GM12878 (cell line): Measurements from ENCODE around the gene NANOS1. TPM values are rescaled to one million over a fixed set of nuclear protein-coding genes. Genes with fewer than 3 reads are reported as not detected.

Experiments used
- BMI1 ChIP-seq: fragments of 450-650 bp; IDR thresholded peaks from 2 replicates; pipeline ENCODE4 v1.6.1; 2016; ENCODE audit warnings: mild to moderate bottlenecking, moderate library complexity, borderline replicate concordance
- CHD2 ChIP-seq: IDR thresholded peaks from 2 replicates; pipeline ENCODE4 v1.6.1; 2011; ENCODE audit warnings: low read depth, low read length, improper control_type of control experiment, borderline replicate concordance
- ETV6 ChIP-seq, 2 experiments: fragments of 450-650 bp in 1 of 2; IDR thresholded peaks in 1 of 2; conservative IDR thresholded peaks in 1 of 2; 2 replicates each; pipeline ENCODE4 v1.6.1; 2014; ENCODE audit warnings: antibody characterized with exemption in 1 of 2, borderline replicate concordance in 1 of 2, low read depth in 1 of 2, mild to moderate bottlenecking in 1 of 2, moderate library complexity in 1 of 2
- HCFC1 ChIP-seq: fragments of 150-350 bp; IDR thresholded peaks from 2 replicates; pipeline ENCODE4 v1.6.1; 2014; ENCODE audit warnings: low read length
- KAT2A ChIP-seq: conservative IDR thresholded peaks from 2 replicates; pipeline ENCODE4 v1.6.1; 2011; ENCODE audit warnings: low read depth, low read length; ENCODE audit not compliant: control insufficient read depth
- LARP7 ChIP-seq: fragments of 450-650 bp; IDR thresholded peaks from 2 replicates; pipeline ENCODE4 v1.6.1; 2017; ENCODE audit warnings: mild to moderate bottlenecking
- MEF2B ChIP-seq: fragments of 450-650 bp; IDR thresholded peaks from 2 replicates; pipeline ENCODE4 v1.6.1; 2018; ENCODE audit warnings: mild to moderate bottlenecking, moderate library complexity; ENCODE audit not compliant: partially characterized antibody, poor library complexity, severe bottlenecking
- MYB ChIP-seq: fragments of 150-350 bp; IDR thresholded peaks from 2 replicates; pipeline ENCODE4 v1.6.1; 2014; ENCODE audit warnings: mild to moderate bottlenecking, low read depth, low read length, borderline replicate concordance
- NR2C1 ChIP-seq: fragments of 450-650 bp; IDR thresholded peaks from 2 replicates; pipeline ENCODE4 v1.6.1; 2017; ENCODE audit warnings: antibody characterized with exemption, mild to moderate bottlenecking, moderate library complexity
- POLR2AphosphoS5 ChIP-seq: IDR thresholded peaks from 2 replicates; pipeline ENCODE4 v1.6.1; 2011; ENCODE audit warnings: mild to moderate bottlenecking, low read length, inconsistent platforms
- RAD51 ChIP-seq: fragments of 450-650 bp; IDR thresholded peaks from 2 replicates; pipeline ENCODE4 v1.6.1; 2016; ENCODE audit warnings: moderate library complexity, mild to moderate bottlenecking, inconsistent platforms
- RFX5 ChIP-seq: IDR thresholded peaks from 2 replicates; pipeline ENCODE4 v1.6.1; 2011; ENCODE audit warnings: low read depth, low read length, improper control_type of control experiment
- SMC3 ChIP-seq: IDR thresholded peaks from 2 replicates; pipeline ENCODE4 v1.6.1; 2011; ENCODE audit warnings: low read length, improper control_type of control experiment, borderline replicate concordance
- SP1 ChIP-seq: IDR thresholded peaks from one replicate; pipeline ENCODE4 v1.6.1; 2011; ENCODE audit warnings: low read depth, low read length
- SRF ChIP-seq, 2 experiments: IDR thresholded peaks; 2 replicates each; pipeline ENCODE4 v1.6.1; 2011; ENCODE audit warnings: low read depth in 2 of 2, low read length in 2 of 2, mild to moderate bottlenecking in 1 of 2, moderate library complexity in 1 of 2
- STAT1 ChIP-seq: fragments of 450-650 bp; conservative IDR thresholded peaks from 2 replicates; pipeline ENCODE4 v1.6.1; 2014; ENCODE audit warnings: antibody characterized with exemption, mild to moderate bottlenecking
- TAF1 ChIP-seq: IDR thresholded peaks from 2 replicates; pipeline ENCODE4 v1.6.1; 2011; ENCODE audit warnings: mild to moderate bottlenecking, low read depth, low read length, borderline replicate concordance
- TARDBP ChIP-seq: IDR thresholded peaks from 2 replicates; pipeline ENCODE4 v1.6.1; 2016; ENCODE audit warnings: borderline replicate concordance
- ZBED1 ChIP-seq: IDR thresholded peaks from 2 replicates; pipeline ENCODE4 v1.6.1; 2016; ENCODE audit warnings: borderline replicate concordance
- ZNF274 ChIP-seq: IDR thresholded peaks from one replicate; pipeline ENCODE4 v1.8.0; 2011; ENCODE audit not compliant: insufficient read length, insufficient read depth
- polyA plus RNA-seq, 11 experiments: library from polyadenylated mRNA; depleted of rRNA in 4 of 11; unstranded in 6 of 11; stranded (reverse) in 5 of 11; fragments of >200 nt; fragmentation: Nextera tagmentation in 4 of 11; fragmentation: Illumina TruSeq in 1 of 11; extraction: Ambion mirVana in 4 of 11; extraction: Trizol in 1 of 11; gene quantifications; 1 replicate in 1 of 11; 2 replicates in 10 of 11; pipeline versions ENCODE4 v1.2.1 to v1.2.3, GENCODE V29; 2011 to 2016; ENCODE audit warnings: inconsistent platforms in 2 of 11, missing spikeins in 2 of 11, low read depth in 1 of 11
- total RNA-seq, 4 experiments: library from RNA; depleted of rRNA in 3 of 4; stranded (reverse); fragments of >200 nt in 3 of 4; fragmentation: Illumina TruSeq in 1 of 4; extraction: Trizol in 1 of 4; gene quantifications; 2 replicates each; pipeline versions ENCODE4 v1.2.1 to v1.2.3, GENCODE V29; 2013 to 2021
- TF ChIP-seq, protein P1 (sequence below): IDR thresholded peaks from 2 replicates; pipeline ENCODE4 v1.6.1; 2012; ENCODE audit warnings: mild to moderate bottlenecking, low read depth, low read length
- TF ChIP-seq, protein P2 (sequence below): fragments of 450-650 bp; IDR thresholded peaks from 2 replicates; pipeline ENCODE4 v1.6.1; 2017; ENCODE audit warnings: low read depth, mild to moderate bottlenecking, moderate library complexity
- TF ChIP-seq, protein P3 (sequence below): IDR thresholded peaks from 2 replicates; pipeline ENCODE4 v1.6.1; 2012; ENCODE audit warnings: low read length, inconsistent platforms
- TF ChIP-seq, protein P4 (sequence below): IDR thresholded peaks from 2 replicates; pipeline ENCODE4 v1.6.1; 2011; ENCODE audit warnings: borderline replicate concordance, low read depth, mild to moderate bottlenecking, moderate library complexity, mixed read lengths, low read length; ENCODE audit not compliant: insufficient read depth; ENCODE audit errors: extremely low read length

Gene NANOS1
- total and polyA plus RNA-seq, 10 of the 15 experiments (the other 5 are each of a cell fraction or from before 2014, with no cell fraction given): 0.03 to 0.55 (median 0.28) TPM; not detected in 2

DNA sequence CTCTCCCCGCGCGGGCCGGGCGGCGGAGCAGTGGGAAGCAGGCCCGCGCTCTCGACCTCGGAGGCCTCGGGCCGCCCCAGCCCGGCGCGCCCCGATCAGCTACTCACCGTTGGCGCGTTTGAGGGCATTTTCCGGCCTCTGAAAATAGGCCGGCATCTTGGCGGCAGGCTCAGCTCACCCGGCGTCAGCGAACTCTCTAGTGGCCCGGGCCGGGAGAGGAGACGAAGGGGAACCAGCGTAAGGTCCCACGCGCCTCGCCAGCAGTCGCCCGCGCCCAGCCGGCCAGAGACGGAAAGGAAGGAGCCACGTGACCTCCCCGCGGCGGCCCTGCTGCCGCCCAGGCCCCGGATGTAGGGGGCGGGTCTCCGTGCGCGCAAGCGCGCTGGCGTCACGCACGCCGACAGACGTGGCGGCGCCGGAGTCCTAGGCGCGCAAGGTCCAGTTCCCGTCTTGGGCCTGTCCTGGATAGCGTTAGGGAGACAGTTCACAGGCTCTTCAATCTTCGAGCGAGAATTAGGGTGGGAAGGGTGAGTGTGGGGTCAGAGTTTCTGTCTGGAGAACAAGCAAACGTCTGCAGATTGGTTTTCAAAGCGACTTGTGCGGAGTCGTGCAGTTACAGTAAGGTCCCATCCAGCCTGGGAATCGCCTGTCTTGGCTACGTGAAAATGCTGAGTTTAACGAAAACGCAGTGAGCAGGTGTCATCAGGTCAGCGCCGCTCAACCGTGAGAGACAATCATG, 51.2 kb downstream of the NANOS1 start, which contains the start of gene EIF3A (continued):
- no peak for TF ChIP-seq NR2C1
- 0 out of 2 replicates have a peak, but pooled peaks have one; percentile 9 for TF ChIP-seq SMC3
- TF ChIP-seq TAF1: peak; percentile 100
- TF ChIP-seq BMI1: no peak
- TF ChIP-seq LARP7: no peak
- TF ChIP-seq CHD2: no peak
- no peak for TF ChIP-seq HCFC1
- TF ChIP-seq ZBED1: no peak
- no peak for TF ChIP-seq STAT1
- peak; percentile 89 for TF ChIP-seq RAD51
- TF ChIP-seq, protein P1, sequence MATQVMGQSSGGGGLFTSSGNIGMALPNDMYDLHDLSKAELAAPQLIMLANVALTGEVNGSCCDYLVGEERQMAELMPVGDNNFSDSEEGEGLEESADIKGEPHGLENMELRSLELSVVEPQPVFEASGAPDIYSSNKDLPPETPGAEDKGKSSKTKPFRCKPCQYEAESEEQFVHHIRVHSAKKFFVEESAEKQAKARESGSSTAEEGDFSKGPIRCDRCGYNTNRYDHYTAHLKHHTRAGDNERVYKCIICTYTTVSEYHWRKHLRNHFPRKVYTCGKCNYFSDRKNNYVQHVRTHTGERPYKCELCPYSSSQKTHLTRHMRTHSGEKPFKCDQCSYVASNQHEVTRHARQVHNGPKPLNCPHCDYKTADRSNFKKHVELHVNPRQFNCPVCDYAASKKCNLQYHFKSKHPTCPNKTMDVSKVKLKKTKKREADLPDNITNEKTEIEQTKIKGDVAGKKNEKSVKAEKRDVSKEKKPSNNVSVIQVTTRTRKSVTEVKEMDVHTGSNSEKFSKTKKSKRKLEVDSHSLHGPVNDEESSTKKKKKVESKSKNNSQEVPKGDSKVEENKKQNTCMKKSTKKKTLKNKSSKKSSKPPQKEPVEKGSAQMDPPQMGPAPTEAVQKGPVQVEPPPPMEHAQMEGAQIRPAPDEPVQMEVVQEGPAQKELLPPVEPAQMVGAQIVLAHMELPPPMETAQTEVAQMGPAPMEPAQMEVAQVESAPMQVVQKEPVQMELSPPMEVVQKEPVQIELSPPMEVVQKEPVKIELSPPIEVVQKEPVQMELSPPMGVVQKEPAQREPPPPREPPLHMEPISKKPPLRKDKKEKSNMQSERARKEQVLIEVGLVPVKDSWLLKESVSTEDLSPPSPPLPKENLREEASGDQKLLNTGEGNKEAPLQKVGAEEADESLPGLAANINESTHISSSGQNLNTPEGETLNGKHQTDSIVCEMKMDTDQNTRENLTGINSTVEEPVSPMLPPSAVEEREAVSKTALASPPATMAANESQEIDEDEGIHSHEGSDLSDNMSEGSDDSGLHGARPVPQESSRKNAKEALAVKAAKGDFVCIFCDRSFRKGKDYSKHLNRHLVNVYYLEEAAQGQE: 0 out of 2 replicates have a peak, but pooled peaks have one; percentile 29
- TF ChIP-seq SRF (IDR thresholded peaks at IDR 0.05; ENCODE audit: low read depth in 2 of 2, low read length in 2 of 2): no peak
- TF ChIP-seq TARDBP: no peak
- TF ChIP-seq, protein P2, sequence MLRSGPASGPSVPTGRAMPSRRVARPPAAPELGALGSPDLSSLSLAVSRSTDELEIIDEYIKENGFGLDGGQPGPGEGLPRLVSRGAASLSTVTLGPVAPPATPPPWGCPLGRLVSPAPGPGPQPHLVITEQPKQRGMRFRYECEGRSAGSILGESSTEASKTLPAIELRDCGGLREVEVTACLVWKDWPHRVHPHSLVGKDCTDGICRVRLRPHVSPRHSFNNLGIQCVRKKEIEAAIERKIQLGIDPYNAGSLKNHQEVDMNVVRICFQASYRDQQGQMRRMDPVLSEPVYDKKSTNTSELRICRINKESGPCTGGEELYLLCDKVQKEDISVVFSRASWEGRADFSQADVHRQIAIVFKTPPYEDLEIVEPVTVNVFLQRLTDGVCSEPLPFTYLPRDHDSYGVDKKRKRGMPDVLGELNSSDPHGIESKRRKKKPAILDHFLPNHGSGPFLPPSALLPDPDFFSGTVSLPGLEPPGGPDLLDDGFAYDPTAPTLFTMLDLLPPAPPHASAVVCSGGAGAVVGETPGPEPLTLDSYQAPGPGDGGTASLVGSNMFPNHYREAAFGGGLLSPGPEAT: peak; percentile 66; the same call in 1 of the 2 replicates
- no peak for TF ChIP-seq ZNF274
- peak; percentile 10 for TF ChIP-seq MEF2B
- TF ChIP-seq SP1: peak; percentile 48
- TF ChIP-seq RFX5: no peak
- no peak for TF ChIP-seq ETV6 (conservative IDR thresholded peaks at IDR 0.05 in 1 of 2, IDR thresholded peaks at IDR 0.05 in 1 of 2; ENCODE audit: borderline replicate concordance in 1 of 2, low read depth in 1 of 2)
- TF ChIP-seq KAT2A: no peak
- peak; percentile 97 for TF ChIP-seq POLR2AphosphoS5
- TF ChIP-seq, protein P3, sequence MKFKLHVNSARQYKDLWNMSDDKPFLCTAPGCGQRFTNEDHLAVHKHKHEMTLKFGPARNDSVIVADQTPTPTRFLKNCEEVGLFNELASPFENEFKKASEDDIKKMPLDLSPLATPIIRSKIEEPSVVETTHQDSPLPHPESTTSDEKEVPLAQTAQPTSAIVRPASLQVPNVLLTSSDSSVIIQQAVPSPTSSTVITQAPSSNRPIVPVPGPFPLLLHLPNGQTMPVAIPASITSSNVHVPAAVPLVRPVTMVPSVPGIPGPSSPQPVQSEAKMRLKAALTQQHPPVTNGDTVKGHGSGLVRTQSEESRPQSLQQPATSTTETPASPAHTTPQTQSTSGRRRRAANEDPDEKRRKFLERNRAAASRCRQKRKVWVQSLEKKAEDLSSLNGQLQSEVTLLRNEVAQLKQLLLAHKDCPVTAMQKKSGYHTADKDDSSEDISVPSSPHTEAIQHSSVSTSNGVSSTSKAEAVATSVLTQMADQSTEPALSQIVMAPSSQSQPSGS: no peak; the same call in 1 of the 2 replicates
- no peak for TF ChIP-seq MYB
- TF ChIP-seq, protein P4, sequence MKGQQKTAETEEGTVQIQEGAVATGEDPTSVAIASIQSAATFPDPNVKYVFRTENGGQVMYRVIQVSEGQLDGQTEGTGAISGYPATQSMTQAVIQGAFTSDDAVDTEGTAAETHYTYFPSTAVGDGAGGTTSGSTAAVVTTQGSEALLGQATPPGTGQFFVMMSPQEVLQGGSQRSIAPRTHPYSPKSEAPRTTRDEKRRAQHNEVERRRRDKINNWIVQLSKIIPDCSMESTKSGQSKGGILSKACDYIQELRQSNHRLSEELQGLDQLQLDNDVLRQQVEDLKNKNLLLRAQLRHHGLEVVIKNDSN: peak; percentile 96
